ENCODE results near the gene WWTR1. TPM values are rescaled to one million over a fixed set of nuclear protein-coding genes. Genes with fewer than 3 reads are reported as not detected.
A peak's percentile ranks its signal among the peaks of the same experiment; 100 is the strongest.

The WWTR1 gene
- total RNA-seq, 1 donor from 2014 or later, result 142 TPM

GRCh38 chr3:149501524-149501923, 156.3 kb downstream of the WWTR1 start:
- DNase-seq (ENCODE audit: low read depth in 2 of 2), result peak in 1 of 2 donors; percentile 17

GRCh38 chr3:149497966-149498670, 159.7 kb downstream of the WWTR1 start:
- DNase-seq (ENCODE audit: low read depth in 2 of 2), result no peak

DNA sequence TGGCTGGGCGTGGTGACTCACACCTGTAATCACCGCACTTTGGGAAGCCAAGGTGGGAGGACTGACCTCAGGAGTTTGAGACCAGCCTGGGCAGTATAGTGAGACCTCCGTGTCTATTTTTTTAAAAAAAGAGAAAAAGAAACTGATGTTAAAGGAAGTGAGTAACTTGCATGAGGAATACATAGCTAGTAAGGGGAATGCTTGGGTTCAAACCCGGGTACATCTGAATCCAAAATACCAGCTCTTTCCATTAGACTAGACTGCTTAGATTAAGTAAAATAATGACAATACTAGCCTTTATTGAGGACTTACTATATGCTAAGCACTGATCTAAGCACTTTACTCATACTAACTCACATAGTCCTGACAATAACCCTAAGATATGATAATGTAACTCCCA, 160.9 kb downstream of the WWTR1 start:
- no peak for DNase-seq (ENCODE audit: low read depth in 2 of 2)

DNA sequence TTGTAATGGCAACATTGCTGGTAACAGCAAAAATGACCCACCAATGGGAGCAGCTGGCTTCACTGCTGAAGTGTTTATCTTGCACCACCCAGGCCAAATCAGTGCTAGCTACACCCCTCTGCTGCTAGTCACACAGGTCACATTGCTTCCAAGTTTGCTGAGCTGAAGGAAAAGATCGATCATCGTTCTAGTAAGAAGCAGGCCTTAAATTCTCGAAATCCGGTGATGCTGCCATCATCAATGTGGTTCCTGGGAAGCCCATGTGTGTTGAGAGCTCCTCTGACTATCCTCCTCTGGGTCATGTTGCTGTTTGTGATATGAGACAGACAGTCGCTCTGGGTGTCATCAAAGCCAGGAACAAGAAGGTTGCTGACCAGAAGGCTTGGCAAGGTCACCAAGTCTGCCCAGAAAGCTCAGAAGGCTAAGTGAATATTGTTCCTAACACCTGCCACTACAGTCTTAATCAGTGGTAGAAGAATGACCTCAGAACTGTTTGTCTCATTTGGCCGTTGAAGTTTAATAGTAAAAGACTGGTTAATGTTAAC, 162.2 kb downstream of the WWTR1 start:
- DNase-seq (ENCODE audit: low read depth in 2 of 2), result no peak

- peak in 1 of 2 donors; percentile 32 for DNase-seq (ENCODE audit: low read depth in 2 of 2)
These were observed 162.9 kb downstream of the WWTR1 start for GRCh38 chr3:149494759-149495580.

- peak; percentile 78 to 87 for DNase-seq (ENCODE audit: low read depth in 2 of 2)
These were observed 163.6 kb downstream of the WWTR1 start for GRCh38 chr3:149494022-149494758.

DNA sequence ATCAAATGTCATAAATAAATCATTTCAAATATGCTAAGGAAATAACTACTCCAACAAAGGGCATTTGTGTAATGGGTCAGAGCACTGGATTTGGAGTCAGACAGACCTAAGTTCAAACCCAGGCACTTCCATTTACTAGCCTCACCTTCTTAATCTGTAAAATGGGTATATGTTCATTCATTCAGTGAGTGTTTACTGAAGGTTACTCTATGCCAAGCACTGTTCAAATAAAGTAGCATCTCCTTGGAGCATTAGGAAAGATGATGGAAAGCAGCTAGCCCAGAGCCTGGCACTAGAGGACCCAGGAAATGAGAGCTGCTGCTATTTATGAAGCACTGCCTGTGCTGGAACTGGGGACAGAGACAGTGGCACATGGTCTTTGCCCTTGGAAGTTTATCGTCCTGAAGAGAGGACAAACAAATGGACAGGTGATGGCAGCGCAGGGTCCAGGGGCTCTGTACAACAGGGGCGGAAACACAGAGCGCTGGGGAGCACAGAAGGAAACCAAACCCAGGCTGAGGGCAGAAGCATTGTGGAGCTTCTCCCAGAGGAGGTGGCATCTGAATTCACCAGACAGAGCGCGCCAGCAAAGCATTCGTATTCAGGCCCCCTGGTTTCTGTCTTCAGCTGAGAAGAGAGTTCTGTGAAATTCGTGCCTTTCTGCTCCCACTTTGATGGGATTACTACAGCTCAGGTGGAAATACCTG, 164.4 kb downstream of the WWTR1 start:
- no peak for DNase-seq (ENCODE audit: low read depth in 2 of 2)

- DNase-seq (ENCODE audit: low read depth in 2 of 2), result no peak
These were observed 167.4 kb downstream of the WWTR1 start for GRCh38 chr3:149490260-149490971.

GRCh38 chr3:149489060-149489690, 168.7 kb downstream of the WWTR1 start:
- peak; percentile 52 to 70 for DNase-seq (ENCODE audit: low read depth in 2 of 2)

DNA sequence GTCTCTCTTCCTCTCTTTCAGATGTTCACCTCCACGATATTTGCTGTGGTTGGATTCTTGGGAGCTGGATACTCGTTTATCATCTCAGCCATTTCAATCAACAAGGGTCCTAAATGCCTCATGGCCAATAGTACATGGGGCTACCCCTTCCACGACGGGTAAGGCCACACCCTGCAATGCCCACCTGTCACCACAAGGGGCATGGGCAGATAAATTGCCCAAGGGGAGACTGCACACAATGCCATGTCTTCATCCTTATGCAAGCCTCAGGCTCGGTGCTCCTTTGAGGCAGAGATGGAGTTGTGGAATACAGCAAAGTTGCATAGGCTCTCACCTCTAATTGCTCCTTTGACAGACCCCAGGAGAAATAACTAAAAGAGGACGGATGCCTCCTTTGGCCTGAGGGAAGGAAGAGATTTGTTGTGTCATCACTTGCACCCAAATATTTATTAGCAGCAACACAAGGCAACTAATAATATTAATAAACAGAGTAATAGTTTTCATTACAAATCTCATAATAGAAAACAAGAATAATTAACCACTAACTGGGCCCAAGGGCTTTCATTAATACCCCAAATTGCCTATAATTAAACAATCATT, 170.1 kb downstream of the WWTR1 start:
- DNase-seq (ENCODE audit: low read depth in 2 of 2), result no peak

DNA sequence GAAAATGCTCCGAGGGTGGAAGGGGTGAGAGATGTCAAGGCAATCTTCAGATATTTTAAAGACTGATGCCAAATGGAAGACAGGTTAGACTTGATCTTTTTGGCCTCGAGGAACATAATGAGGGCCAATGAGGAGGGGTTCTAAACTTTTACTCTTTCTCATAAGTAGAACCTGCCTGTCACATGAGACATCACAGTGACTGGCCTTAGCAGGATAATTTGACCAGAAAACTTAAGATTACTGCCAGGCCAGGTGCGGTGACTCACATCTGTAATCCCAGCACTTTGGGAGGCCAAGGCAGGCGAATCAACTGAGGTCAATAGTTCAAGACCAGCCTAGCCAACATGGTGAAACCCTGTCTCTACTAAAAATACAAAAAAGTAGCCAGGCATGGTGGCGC, 171.1 kb downstream of the WWTR1 start:
- DNase-seq (ENCODE audit: low read depth in 2 of 2), result no peak

GRCh38 chr3:149481491-149481890, 176.3 kb downstream of the WWTR1 start:
- DNase-seq (ENCODE audit: low read depth in 2 of 2), result no peak

DNA sequence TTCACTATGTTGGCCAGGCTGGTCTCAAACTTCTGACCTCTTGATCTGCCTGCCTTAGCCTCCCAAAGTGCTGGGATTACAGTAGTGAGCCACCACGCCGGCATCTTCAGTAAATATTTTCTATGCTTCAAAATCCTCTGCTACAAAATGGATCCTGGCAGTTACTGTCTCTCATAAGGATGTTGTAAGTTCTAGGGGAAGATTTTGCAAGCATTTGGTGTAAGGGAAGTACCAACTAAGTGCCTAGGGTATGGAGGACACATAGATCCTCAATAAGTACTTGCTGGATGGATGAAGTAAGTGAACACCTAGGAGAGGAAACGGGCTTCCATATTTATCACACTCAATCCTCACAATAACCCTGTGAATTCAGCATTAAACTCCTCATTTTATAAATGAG, 176.8 kb downstream of the WWTR1 start:
- no peak for DNase-seq (ENCODE audit: low read depth in 2 of 2)

- DNase-seq (ENCODE audit: low read depth in 2 of 2), result peak; percentile 92 to 94
These were observed 177.4 kb downstream of the WWTR1 start for GRCh38 chr3:149480326-149481017.

DNA sequence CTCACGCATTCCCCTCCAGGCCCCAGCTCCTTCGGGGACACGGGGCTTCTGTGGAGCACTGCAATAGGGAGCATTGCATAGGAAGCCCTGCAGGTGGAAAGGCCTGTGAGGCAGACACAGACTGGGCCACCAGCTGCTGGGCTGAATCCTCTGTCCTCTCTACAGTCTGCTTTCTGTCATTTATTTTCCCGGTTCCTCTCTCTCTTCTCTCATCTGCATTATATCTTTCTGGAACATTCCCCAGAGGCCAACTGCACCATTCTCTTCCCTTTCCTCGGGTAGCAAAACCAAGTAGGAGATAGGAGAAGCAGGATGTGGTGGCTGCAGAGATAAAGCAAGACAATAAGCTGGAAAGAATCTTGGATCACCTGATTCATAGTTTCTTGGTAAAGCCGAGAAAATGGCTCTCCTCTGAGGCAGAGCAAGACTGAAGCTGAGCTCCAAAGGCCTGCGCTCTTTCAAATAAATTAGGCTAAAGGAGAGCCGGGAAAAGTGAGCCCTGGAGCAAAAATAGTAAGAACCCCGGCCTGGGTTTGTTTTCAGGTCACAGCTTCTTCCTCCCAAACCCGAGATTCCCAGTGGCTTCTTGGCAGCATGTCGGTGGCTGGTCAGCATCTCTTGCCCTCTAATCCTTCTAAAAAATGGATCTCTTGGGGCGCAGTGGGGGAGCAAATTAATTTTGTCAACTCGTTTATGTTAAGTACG, 178.1 kb downstream of the WWTR1 start:
- peak; percentile 50 to 60 for DNase-seq (ENCODE audit: low read depth in 2 of 2)

DNA sequence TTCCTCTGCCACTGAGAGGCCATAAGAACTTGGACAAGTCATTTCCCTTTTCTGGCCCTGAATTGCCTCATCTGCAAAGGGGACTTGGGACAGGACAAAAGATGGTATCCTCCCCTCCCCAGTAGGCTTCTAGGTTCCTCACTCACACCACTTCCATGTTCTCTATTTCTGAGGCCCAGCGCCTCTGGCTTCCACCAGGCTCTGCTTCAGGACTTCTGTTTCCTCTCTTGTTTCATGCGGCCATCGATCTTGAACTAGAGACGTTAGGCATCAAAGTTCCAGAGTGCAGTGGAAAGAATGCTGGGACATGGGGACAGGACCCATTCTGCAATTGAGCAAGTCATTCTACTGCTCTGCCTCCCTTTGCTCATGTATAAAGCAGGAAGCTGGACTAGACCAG, 181.6 kb downstream of the WWTR1 start:
- no peak for DNase-seq (ENCODE audit: low read depth in 2 of 2)

DNA sequence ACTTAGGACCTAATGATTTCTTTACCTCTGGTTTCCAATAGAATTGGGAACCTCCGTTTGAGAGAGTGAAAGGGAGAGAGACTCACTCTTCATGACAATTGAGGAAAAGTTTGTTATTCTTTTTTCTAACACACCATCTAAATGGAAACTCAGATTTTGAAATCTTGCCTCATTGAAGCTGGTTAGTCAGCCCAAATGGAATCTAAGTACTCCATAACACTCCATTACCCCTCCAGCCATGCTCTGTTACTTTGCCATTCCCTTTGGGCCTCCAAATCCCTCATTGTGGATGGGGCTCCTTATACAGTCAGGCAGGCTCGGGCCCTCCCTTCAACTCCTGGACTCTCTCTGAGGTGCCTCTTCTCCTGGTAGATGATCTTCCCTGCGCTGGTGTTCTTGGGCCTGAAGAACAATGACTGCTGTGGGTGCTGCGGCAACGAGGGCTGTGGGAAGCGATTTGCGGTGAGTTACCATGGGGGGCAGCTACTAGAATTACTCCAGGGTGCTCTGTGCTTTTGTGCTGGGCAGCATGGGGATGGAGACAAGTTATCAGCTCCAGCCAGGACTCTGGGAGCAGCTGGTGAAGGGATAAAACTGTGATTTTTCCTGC, 182.3 kb downstream of the WWTR1 start:
- no peak for DNase-seq (ENCODE audit: low read depth in 2 of 2)

DNA sequence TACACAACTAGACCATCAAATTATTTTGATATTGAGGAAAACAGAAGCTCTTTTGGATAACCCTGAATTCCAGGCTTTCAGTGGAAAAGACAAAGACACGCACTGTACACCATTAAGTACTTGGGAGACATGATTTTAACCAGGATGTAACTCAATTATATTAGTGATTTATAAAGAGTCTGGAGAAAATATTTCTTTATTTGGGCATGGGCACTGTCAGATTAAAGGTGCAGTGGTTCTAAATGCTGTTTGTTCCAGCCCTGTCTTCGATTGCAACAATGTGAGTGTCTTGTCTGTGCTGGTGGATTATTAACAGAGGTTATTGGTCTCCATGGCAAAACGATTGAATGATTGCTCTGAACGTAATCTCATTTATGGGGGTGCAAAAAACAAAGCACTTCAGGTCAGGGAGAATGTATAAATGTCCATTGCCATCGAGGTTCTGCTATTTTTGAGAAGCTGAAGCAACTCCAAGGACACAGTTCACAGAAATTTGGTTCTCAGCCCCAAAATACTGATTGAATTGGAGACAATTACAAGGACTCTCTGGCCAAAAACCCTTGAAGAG, 183.5 kb downstream of the WWTR1 start, which contains the start of gene TM4SF4:
TM4SF4 (plus strand) TSS at position 448 of the 568 bp plus-strand sequence. CDS start 181 bp downstream, outside the sequence.
- DNase-seq (ENCODE audit: low read depth in 2 of 2), result no peak

Measured in lung microvascular endothelial cell (primary cell).